OCI-LY1 (cell line): Measurements from ENCODE around the gene NPAS2.

ENCODE experiments used
- H2AFZ ChIP-seq: fragments of 200-600 bp; sonication (generic), shearing (Covaris generic); 2 replicates; pipeline ENCODE4 v1.6.0; 2014; ENCODE audit warnings: antibody characterized with exemption, mild to moderate bottlenecking, low read length
- H3F3A ChIP-seq: fragments of 200-600 bp; sonication (generic), shearing (Covaris generic); 2 replicates; pipeline ENCODE4 v1.6.0; 2014; ENCODE audit warnings: mild to moderate bottlenecking, antibody characterized with exemption, low read length, moderate library complexity; ENCODE audit not compliant: insufficient read depth
- H3K27ac ChIP-seq: fragments of 200-600 bp; sonication (generic); 2 replicates; pipeline ENCODE4 v1.5.1; 2014; ENCODE audit warnings: low read length, mixed run types, mild to moderate bottlenecking, low read depth; ENCODE audit not compliant: poor library complexity, severe bottlenecking
- H3K27me3 ChIP-seq: fragments of 200-600 bp; sonication (generic); 2 replicates; pipeline ENCODE4 v1.6.0; 2014; ENCODE audit warnings: antibody characterized with exemption, mild to moderate bottlenecking, low read length, moderate library complexity; ENCODE audit not compliant: insufficient read depth
- H3K36me3 ChIP-seq: fragments of 200-600 bp; sonication (generic); 2 replicates; pipeline ENCODE4 v1.6.1; 2014; ENCODE audit warnings: mild to moderate bottlenecking, antibody characterized with exemption, low read length, moderate library complexity, mixed read lengths; ENCODE audit not compliant: insufficient read depth
- H3K4me1 ChIP-seq: fragments of 200-600 bp; sonication (generic); 2 replicates; pipeline ENCODE4 v1.5.1; 2014; ENCODE audit warnings: mild to moderate bottlenecking, low read length, moderate library complexity; ENCODE audit not compliant: insufficient read depth, severe bottlenecking
- H3K4me2 ChIP-seq: fragments of 200-600 bp; sonication (generic), shearing (Covaris generic); 2 replicates; pipeline ENCODE4 v1.6.1; 2014; ENCODE audit warnings: low read length
- H3K4me3 ChIP-seq: fragments of 200-600 bp; sonication (generic); 2 replicates; pipeline ENCODE4 v1.5.1; 2014; ENCODE audit warnings: low read length, low read depth, mild to moderate bottlenecking, mixed read lengths; ENCODE audit not compliant: poor library complexity, severe bottlenecking
- H3K79me2 ChIP-seq: fragments of 200-600 bp; shearing (Covaris generic); 2 replicates; pipeline ENCODE4 v1.6.1; 2016; ENCODE audit warnings: mixed run types, low read length, mixed read lengths; ENCODE audit not compliant: insufficient read depth
- H3K9ac ChIP-seq: fragments of 200-600 bp; sonication (generic), shearing (Covaris generic); 2 replicates; pipeline ENCODE4 v1.6.1; 2014; ENCODE audit warnings: mild to moderate bottlenecking, low read length, mixed read lengths
- H3K9me2 ChIP-seq: fragments of 200-600 bp; sonication (generic), shearing (Covaris generic); 2 replicates; pipeline ENCODE4 v1.6.1; 2014; ENCODE audit warnings: low read depth, mild to moderate bottlenecking, low read length, mixed read lengths
- H3K9me3 ChIP-seq: fragments of 200-600 bp; shearing (Covaris generic); 2 replicates; pipeline ENCODE4 v1.6.1; 2014; ENCODE audit warnings: low read length, mixed read lengths
- H4K20me1 ChIP-seq: fragments of 200-600 bp; sonication (generic), shearing (Covaris generic); 2 replicates; pipeline ENCODE4 v1.6.0; 2016; ENCODE audit warnings: mild to moderate bottlenecking, low read length; ENCODE audit not compliant: insufficient read depth
- EZH2 ChIP-seq: fragments of 200-600 bp; sonication (generic), shearing (Covaris generic); IDR thresholded peaks from 2 replicates; pipeline ENCODE4 v1.8.0; 2017; ENCODE audit warnings: borderline replicate concordance, mixed run types, mild to moderate bottlenecking, antibody characterized with exemption, low read length, moderate library complexity, mixed read lengths
- TF ChIP-seq, protein P1 (sequence below): fragments of 200-600 bp; sonication (generic), shearing (Covaris generic); IDR thresholded peaks from 2 replicates; pipeline ENCODE4 v1.5.1; 2017; ENCODE audit warnings: mild to moderate bottlenecking, antibody characterized with exemption, low read length, moderate library complexity, mixed read lengths

Gene NPAS2

DNA sequence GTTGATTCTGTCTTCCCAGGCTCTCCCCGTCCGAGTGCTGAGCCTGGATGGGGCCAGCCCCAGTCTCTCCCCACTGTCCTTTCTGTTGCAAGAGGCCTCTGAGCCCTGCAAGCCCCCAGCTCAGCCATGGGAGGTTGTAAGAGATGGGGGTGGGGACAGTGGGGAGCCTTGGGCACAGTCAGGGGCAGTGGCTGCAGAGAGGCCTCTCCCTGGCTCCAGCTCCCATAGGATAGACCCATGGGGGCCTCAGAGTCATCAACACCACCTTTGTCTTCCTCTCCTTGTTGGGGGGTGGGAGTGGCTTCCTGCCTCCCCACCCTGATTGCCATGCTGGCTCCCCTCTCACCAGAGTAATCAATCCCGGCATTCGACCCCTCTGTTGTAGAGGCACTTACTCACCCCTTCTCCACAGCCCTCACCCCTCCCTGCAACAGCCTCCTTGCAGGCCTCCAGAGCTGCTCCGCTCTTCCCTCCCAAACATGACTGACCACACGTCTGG, 37.5 kb upstream of the NPAS2 start:
- Histone ChIP-seq H4K20me1 (no peaks in the 10 kb centered on the region), H3F3A (no peaks in the 10 kb centered on the region), H3K79me2 (no peaks in the 10 kb centered on the region), H2AFZ (no peak overlapping the region), H3K4me3 (no peak overlapping the region), H3K9ac (no peak overlapping the region), H3K4me1 (no peaks in the 10 kb centered on the region), H3K27ac (no peak overlapping the region), H3K4me2 (no peak overlapping the region), H3K27me3 (no peaks in the 10 kb centered on the region; the same call in 1 of the 2 replicates), H3K36me3 (no peaks in the 10 kb centered on the region), H3K9me3 (no peaks in the 10 kb centered on the region), H3K9me2 (no peaks in the 10 kb centered on the region)
- TF ChIP-seq, protein P1, sequence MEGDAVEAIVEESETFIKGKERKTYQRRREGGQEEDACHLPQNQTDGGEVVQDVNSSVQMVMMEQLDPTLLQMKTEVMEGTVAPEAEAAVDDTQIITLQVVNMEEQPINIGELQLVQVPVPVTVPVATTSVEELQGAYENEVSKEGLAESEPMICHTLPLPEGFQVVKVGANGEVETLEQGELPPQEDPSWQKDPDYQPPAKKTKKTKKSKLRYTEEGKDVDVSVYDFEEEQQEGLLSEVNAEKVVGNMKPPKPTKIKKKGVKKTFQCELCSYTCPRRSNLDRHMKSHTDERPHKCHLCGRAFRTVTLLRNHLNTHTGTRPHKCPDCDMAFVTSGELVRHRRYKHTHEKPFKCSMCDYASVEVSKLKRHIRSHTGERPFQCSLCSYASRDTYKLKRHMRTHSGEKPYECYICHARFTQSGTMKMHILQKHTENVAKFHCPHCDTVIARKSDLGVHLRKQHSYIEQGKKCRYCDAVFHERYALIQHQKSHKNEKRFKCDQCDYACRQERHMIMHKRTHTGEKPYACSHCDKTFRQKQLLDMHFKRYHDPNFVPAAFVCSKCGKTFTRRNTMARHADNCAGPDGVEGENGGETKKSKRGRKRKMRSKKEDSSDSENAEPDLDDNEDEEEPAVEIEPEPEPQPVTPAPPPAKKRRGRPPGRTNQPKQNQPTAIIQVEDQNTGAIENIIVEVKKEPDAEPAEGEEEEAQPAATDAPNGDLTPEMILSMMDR: no peak
- no peak for TF ChIP-seq EZH2

DNA sequence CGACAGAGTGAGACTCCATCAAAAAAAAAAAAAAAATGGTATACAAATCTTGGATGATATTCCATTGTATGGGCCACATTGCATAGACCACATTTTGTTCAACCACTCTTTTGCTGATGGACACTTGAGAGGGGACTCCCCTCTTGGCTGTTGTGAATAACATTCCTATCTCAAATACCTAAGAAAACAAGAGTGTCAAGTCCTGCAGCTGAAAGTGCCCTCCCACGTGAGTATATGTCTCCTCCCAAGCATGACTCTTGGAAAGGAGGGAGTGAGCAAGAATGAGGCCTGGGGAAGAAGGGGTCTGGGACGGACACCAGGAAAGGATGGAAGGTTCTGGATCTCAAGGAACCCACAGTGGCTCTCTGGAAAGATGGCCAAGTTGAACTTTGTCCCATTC, 36.0 kb upstream of the NPAS2 start:
- no peaks in the 10 kb centered on the region for H3K36me3 ChIP-seq
- TF ChIP-seq EZH2: no peak
- TF ChIP-seq, protein P1: no peak
- no peaks in the 10 kb centered on the region for H3K4me1 ChIP-seq
- H3F3A ChIP-seq: no peaks in the 10 kb centered on the region
- H3K4me2 ChIP-seq: no peak overlapping the region
- H2AFZ ChIP-seq: no peak overlapping the region
- H4K20me1 ChIP-seq: no peaks in the 10 kb centered on the region
- no peaks in the 10 kb centered on the region for H3K9me3 ChIP-seq
- no peak overlapping the region for H3K27ac ChIP-seq
- no peaks in the 10 kb centered on the region for H3K27me3 ChIP-seq
- no peak overlapping the region for H3K4me3 ChIP-seq
- no peaks in the 10 kb centered on the region for H3K79me2 ChIP-seq
- no peak overlapping the region for H3K9ac ChIP-seq
- H3K9me2 ChIP-seq: no peaks in the 10 kb centered on the region

DNA sequence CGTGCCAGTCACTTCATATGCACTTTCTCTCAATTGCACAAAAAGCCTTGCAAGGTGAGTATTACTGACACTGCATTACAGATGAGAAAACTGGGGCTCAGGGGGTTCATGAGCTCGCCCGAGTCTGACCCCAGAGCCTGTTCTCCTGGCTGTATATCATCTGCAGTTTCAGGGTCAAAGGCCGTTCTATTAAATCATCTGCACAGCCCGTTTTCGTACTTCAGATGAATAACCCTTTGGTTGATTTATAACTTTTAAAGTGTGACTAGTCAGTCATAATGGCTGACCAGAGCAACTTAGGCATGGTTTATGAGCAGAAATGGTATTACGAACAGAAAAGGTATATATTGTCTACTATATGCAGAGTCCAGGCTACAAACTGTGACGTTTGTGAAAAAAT, 35.3 kb upstream of the NPAS2 start:
- H3K9me2 ChIP-seq: no peaks in the 10 kb centered on the region
- H3F3A ChIP-seq: no peaks in the 10 kb centered on the region
- no peaks in the 10 kb centered on the region for H3K27me3 ChIP-seq
- H3K9me3 ChIP-seq: no peaks in the 10 kb centered on the region
- no peaks in the 10 kb centered on the region for H4K20me1 ChIP-seq
- H3K4me2 ChIP-seq: no peak overlapping the region
- H2AFZ ChIP-seq: no peak overlapping the region
- H3K4me1 ChIP-seq: no peaks in the 10 kb centered on the region
- no peaks in the 10 kb centered on the region for H3K79me2 ChIP-seq
- H3K27ac ChIP-seq: no peak overlapping the region
- no peak overlapping the region for H3K9ac ChIP-seq
- no peak overlapping the region for H3K4me3 ChIP-seq
- H3K36me3 ChIP-seq: no peaks in the 10 kb centered on the region
- no peak for TF ChIP-seq EZH2
- TF ChIP-seq, protein P1: no peak
